ENCODE results near the gene SOX6.
"Not testable (repeated sequence)": the region's sequence is repeated elsewhere in the genome, so short reads cannot be mapped to it uniquely, and the experiment has no call there.

The SOX6 gene

GRCh38 chr11:16049611-16050010 is 306.7 kb downstream of the SOX6 start:
- DNase-seq (ENCODE audit: low read depth in 2 of 3, low spot score in 2 of 3), result no peak

GRCh38 chr11:16047073-16047472 is 309.3 kb downstream of the SOX6 start:
- DNase-seq (ENCODE audit: low read depth in 2 of 3, low spot score in 2 of 3), result no peak

- no peak for DNase-seq (ENCODE audit: low read depth in 2 of 3, low spot score in 2 of 3)
These were observed 312.7 kb downstream of the SOX6 start for GRCh38 chr11:16043617-16044016.

- no peak for DNase-seq (ENCODE audit: low read depth in 2 of 3, low spot score in 2 of 3)
These were observed 315.1 kb downstream of the SOX6 start for GRCh38 chr11:16041207-16041606.

GRCh38 chr11:16040151-16040550 is 316.2 kb downstream of the SOX6 start:
- no peak for DNase-seq (ENCODE audit: low read depth in 2 of 3, low spot score in 2 of 3)

- DNase-seq (ENCODE audit: low read depth in 2 of 3, low spot score in 2 of 3), result no peak
These were observed 319.2 kb downstream of the SOX6 start for GRCh38 chr11:16037179-16037578.

GRCh38 chr11:16036218-16036617 is 320.1 kb downstream of the SOX6 start:
- DNase-seq (ENCODE audit: low read depth in 2 of 3, low spot score in 2 of 3), result no peak

GRCh38 chr11:16034074-16034473 is 322.3 kb downstream of the SOX6 start:
- no peak for DNase-seq (ENCODE audit: low read depth in 2 of 3, low spot score in 2 of 3)

- no peak for DNase-seq (ENCODE audit: low read depth in 2 of 3, low spot score in 2 of 3)
These were observed 323.4 kb downstream of the SOX6 start for GRCh38 chr11:16032974-16033373.

- DNase-seq (ENCODE audit: low read depth in 2 of 3, low spot score in 2 of 3), result no peak
These were observed 325.1 kb downstream of the SOX6 start for GRCh38 chr11:16031210-16031609.

- DNase-seq (ENCODE audit: low read depth in 2 of 3, low spot score in 2 of 3), result no peak
These were observed 325.7 kb downstream of the SOX6 start for GRCh38 chr11:16030664-16031063.

- DNase-seq (ENCODE audit: low read depth in 2 of 3, low spot score in 2 of 3), result not testable (repeated sequence)
These were observed 327.2 kb downstream of the SOX6 start for GRCh38 chr11:16029151-16029550.

GRCh38 chr11:16028419-16028818 is 327.9 kb downstream of the SOX6 start:
- DNase-seq (ENCODE audit: low read depth in 2 of 3, low spot score in 2 of 3), result no peak

- DNase-seq (ENCODE audit: low read depth in 2 of 3, low spot score in 2 of 3), result no peak
These were observed 328.7 kb downstream of the SOX6 start for GRCh38 chr11:16027621-16028020.

- no peak for DNase-seq (ENCODE audit: low read depth in 2 of 3, low spot score in 2 of 3)
These were observed 329.5 kb downstream of the SOX6 start for GRCh38 chr11:16026849-16027248.

GRCh38 chr11:16018931-16019330 is 337.4 kb downstream of the SOX6 start:
- no peak for DNase-seq (ENCODE audit: low read depth in 2 of 3, low spot score in 2 of 3)

GRCh38 chr11:16016468-16016829 is 339.9 kb downstream of the SOX6 start:
- DNase-seq (ENCODE audit: low read depth in 2 of 3, low spot score in 2 of 3), result no peak

- DNase-seq (ENCODE audit: low read depth in 2 of 3, low spot score in 2 of 3), result no peak
These were observed 340.4 kb downstream of the SOX6 start for GRCh38 chr11:16015741-16016467.

GRCh38 chr11:16013649-16014275 is 342.6 kb downstream of the SOX6 start:
- no peak for DNase-seq (ENCODE audit: low read depth in 2 of 3, low spot score in 2 of 3)

- DNase-seq (ENCODE audit: low read depth in 2 of 3, low spot score in 2 of 3), result no peak
These were observed 343.1 kb downstream of the SOX6 start for GRCh38 chr11:16013242-16013641.

- DNase-seq (ENCODE audit: low read depth in 2 of 3, low spot score in 2 of 3), result no peak
These were observed 344.1 kb downstream of the SOX6 start for GRCh38 chr11:16012125-16012751.

- no peak for DNase-seq (ENCODE audit: low read depth in 2 of 3, low spot score in 2 of 3)
These were observed 344.9 kb downstream of the SOX6 start for GRCh38 chr11:16011396-16011795.

- DNase-seq (ENCODE audit: low read depth in 2 of 3, low spot score in 2 of 3), result no peak
These were observed 347.3 kb downstream of the SOX6 start for GRCh38 chr11:16009021-16009420.

Measured in activated CD8-positive, alpha-beta memory T cell treated with anti-CD3 and anti-CD28 coated beads for 48 hours (primary cell).